NCI-H460 (cell line): ENCODE results near the gene TMEM138. TPM values are rescaled to one million over a fixed set of nuclear protein-coding genes. Genes with fewer than 3 reads are reported as not detected.

Experiments
- DNase-seq: peaks from one replicate; pipeline ENCODE4 v3.0.0-alpha.2; 2016; ENCODE audit warnings: low read depth; ENCODE audit errors: extremely low read depth
- total RNA-seq: library from RNA; depleted of rRNA; stranded (reverse); fragments of >200 nt; shearing (Covaris generic); gene quantifications from 2 replicates; pipeline ENCODE4 v1.2.3, GENCODE V29; 2014

TMEM138 gene
- total RNA-seq, 1 experiment from 2014 or later: 34.1 TPM

- no peak for DNase-seq
Observed at GRCh38 chr11:61340979-61341378, 21.2 kb upstream of the TMEM138 start.

- DNase-seq: no peak
Observed at GRCh38 chr11:61341706-61342105, 20.5 kb upstream of the TMEM138 start.

- no peak for DNase-seq
Observed at GRCh38 chr11:61342207-61342803, 19.9 kb upstream of the TMEM138 start.

DNA sequence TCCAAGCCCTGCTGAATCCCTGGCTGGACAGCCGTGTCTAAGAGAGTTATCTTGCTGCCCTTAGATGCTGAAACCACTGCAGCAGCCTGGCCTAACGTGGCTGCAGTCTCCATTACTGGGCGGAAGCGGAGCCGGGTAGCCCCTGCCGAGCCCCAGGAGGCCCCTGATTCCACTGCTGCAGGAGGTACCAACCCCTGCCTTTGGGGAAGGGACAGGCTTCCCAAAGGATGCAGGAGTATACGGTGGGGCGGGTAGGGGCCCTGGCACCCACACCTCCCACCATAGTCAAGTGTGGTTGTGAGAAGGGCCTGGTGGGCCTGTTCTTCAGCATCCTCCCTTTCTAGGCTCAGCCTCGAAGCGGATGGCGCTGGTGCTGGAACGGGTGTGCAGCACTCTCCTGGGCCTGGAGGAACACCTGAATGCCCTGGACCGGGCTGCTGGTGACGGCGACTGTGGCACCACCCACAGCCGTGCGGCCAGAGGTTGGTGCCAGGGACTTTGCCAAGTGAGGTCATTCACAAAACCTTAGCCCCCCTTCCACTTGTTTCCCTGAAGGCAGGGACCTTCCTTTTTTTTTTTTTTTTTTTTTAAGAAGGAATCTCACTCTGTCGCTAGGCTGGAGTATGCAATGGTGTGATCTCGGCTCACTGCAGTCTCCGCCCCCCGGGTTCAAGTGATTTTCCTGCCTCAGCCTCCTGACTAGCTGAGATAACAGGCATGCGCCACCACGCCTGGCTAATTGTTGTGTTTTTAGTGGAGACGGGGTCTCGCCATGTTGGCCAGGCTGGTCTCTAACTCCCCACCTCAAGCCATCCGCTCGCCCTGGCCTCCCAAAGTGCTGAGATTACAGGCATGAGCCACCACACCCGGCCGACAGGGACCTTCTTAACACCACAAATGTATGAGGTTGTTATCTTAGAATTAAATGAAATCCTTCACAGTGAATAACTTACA is 18.1 kb upstream of the TMEM138 start:
- no peak for DNase-seq

- DNase-seq: no peak
Observed at GRCh38 chr11:61345170-61345610, 17.0 kb upstream of the TMEM138 start.

GRCh38 chr11:61345954-61346843 is 16.0 kb upstream of the TMEM138 start:
- no peak for DNase-seq

DNA sequence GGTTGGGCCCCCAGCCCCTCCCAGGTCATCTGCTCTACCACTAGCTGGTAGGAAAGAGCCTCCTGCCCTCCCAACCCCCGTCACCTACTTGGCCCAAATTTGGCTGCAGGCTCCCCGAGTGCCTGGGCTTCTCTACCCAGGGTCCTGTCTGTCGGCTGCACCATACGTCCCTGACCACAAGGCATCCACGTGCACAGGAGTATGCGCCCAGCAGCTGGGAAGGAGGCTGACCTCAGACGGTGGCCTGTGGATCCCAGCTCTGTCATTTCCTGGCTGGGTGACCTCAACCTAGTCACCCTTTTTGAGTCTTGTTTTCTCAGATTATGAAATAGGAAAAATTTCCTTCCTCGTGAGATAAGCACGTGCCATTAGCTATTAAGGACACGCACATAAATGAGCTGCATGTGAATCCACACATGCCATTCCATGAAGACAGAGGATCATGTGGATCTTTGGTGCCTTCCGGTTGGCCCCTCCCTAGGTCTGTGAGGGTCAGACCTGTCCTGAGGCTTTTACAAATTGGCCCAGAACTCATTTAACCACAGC is 14.2 kb upstream of the TMEM138 start:
- no peak for DNase-seq

- DNase-seq: no peak
Observed at GRCh38 chr11:61349189-61349751, 12.9 kb upstream of the TMEM138 start.

GRCh38 chr11:61349916-61350315 is 12.3 kb upstream of the TMEM138 start:
- DNase-seq: no peak

GRCh38 chr11:61350336-61350735 is 11.8 kb upstream of the TMEM138 start:
- no peak for DNase-seq

- DNase-seq: no peak
Observed at GRCh38 chr11:61350803-61351202, 11.4 kb upstream of the TMEM138 start.

GRCh38 chr11:61352038-61352437 is 10.1 kb upstream of the TMEM138 start:
- DNase-seq: no peak

DNA sequence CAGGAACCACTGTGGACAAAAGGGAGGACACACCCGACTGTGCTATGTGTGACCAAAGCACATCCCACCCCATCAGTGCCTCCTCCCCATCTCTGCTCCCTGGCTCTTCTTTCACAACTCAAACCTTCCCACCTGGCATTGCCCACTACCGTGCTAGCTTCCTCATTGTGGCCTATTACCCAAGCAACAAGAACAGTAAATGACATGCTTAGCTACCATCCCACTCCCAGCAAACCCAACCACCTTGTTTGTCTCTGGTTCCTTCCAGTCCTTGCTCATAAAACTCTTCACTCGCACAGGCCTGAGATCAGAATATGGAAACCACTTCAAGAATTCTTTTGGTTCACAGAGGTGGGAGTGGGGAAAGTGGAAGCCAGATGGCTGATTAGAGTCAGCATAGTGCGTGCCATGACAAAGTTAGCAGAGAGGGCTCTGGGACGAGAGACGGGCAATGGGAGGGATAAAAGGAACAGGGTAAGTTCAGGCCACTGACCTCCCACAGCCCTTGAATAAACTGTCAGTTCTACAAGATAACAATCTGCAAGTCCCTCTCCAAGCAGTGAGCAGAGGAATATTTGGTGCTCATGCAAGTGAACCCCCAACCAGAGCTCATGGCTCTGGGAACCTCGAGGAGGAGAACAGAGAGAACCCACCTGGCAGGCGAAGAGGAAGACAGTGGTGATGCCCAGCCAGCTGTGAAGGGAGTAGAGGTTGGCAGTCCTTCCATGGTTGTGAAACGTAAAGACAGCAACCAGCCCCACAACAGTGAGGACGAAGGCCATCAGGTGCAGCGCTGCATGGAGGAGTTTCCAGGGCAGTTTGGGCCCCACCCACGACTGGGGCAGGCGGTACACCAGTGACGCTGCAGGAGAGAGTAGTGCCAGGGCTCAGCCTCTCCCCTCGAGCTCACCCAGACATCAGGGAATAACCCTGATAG is 8.8 kb upstream of the TMEM138 start:
- no peak for DNase-seq

DNA sequence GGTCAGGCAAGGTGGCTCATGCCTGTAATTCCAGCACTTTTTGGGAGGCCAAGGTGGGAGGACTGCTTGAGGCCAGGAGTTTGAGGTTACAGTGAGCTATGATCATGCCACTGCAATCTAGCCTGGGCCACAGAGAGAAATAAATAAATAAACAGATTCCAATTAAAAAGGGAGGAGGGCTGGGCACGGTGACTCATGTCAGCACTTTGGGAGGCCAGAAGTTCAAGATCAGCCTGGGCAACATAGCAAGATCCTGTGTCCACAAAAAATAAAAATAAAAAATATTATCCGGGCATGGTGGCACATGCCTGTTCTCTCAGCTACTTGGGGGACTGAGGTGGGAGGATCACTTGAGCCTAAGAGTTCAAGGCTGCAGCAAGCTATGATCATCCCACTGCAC is 8.0 kb upstream of the TMEM138 start:
- no peak for DNase-seq

- DNase-seq: no peak
Observed at GRCh38 chr11:61356706-61357105, 5.5 kb upstream of the TMEM138 start.

GRCh38 chr11:61357233-61357893 is 4.8 kb upstream of the TMEM138 start:
- no peak for DNase-seq

DNA sequence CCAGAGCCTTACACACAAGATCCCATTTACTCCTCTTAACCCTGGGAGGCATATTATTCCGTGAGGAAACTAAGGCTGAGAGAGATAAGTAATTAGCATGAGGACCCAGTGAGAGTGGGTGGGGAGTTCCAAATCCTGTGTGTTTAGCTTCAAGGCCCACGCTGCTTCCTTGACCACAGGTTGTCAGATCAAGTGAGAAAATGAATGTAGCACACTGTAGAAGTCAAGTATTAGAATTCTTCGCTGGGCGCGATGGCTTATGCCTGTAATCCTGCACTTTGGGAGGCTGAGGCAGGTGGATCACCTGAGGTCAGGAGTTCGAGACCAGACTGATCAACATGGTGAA is 4.3 kb upstream of the TMEM138 start:
- DNase-seq: no peak

DNA sequence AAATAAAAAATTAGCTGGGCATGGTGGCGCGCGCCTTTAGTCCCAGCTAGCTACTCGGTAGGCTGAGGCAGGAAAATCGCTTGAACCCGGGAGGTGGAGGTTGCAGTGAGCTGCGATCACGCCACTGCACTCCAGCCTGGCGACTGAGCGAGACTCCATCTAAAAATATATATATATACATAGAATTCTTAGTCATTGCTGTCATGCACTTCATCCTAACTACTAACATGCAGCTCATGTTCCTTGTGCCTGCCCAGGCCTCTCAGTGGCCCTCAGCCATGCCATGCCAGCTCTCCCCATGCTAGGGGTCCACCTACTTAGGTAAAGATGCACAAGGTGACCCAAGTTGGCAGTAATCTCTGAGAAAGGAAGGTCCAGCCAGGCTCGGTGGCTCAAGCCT is 3.6 kb upstream of the TMEM138 start:
- DNase-seq: no peak

- no peak for DNase-seq
Observed at GRCh38 chr11:61359516-61359915, 2.7 kb upstream of the TMEM138 start.
